Heart right ventricle (tissue), 16 donors: Measurements from ENCODE around the gene RANBP9. TPM values are rescaled to one million over a fixed set of nuclear protein-coding genes. Genes with fewer than 3 reads are reported as not detected.

Source experiments
- ATAC-seq, 8 donors: fragments of 200-7000 bp; cut with Tn5 transposase; one replicate each; pipeline ENCODE4 v1.9.1; 2020; ENCODE audit warnings: mild to moderate bottlenecking in 8 of 8, moderate library complexity in 8 of 8, moderate number of reproducible peaks in 1 of 8
- DNase-seq, 2 donors: peaks; one replicate each; pipeline ENCODE4 v3.0.0-alpha.2; 2020
- H3K27ac ChIP-seq, 10 donors: fragments of 200-600 bp; sonication (generic) in 2 of 10; one replicate each; pipeline versions ENCODE4 v1.5.0 to v1.8.0; 2020 to 2022; ENCODE audit warnings: mild to moderate bottlenecking in 3 of 10
- H3K27me3 ChIP-seq, 7 donors: fragments of 200-600 bp; one replicate each; pipeline ENCODE4 v1.8.0; 2021 to 2022; ENCODE audit warnings: mild to moderate bottlenecking in 2 of 7
- H3K36me3 ChIP-seq, 9 donors: fragments of 200-600 bp; sonication (generic) in 1 of 9; one replicate each; pipeline versions ENCODE4 v1.5.0 to v1.8.0; 2020 to 2022; ENCODE audit warnings: mild to moderate bottlenecking in 2 of 9
- H3K4me1 ChIP-seq, 9 donors: fragments of 200-600 bp; sonication (generic) in 1 of 9; one replicate each; pipeline versions ENCODE4 v1.5.0 to v1.8.0; 2020 to 2022; ENCODE audit warnings: mild to moderate bottlenecking in 4 of 9
- H3K4me3 ChIP-seq, 10 donors: fragments of 200-600 bp; sonication (generic) in 2 of 10; one replicate each; pipeline versions ENCODE4 v1.5.0 to v1.8.0; 2020 to 2022; ENCODE audit warnings: mild to moderate bottlenecking in 7 of 10, moderate library complexity in 2 of 10
- H3K9me3 ChIP-seq, 11 donors: fragments of 200-600 bp in 10 of 11; sonication (generic) in 2 of 11; one replicate each; pipeline versions ENCODE4 v1.5.0 to v1.8.0; 2013 to 2022; ENCODE audit warnings: mild to moderate bottlenecking in 2 of 11, control low read depth in 1 of 11, moderate library complexity in 1 of 11
- CTCF ChIP-seq, 9 donors: fragments of 200-600 bp; sonication (generic) in 2 of 9; IDR thresholded peaks; one replicate each; pipeline versions ENCODE4 v1.5.0 to v1.8.0; 2021 to 2022; ENCODE audit warnings: antibody characterized with exemption in 9 of 9, mild to moderate bottlenecking in 5 of 9, moderate library complexity in 1 of 9
- WGBS, 2 donors: extraction: QIAGEN DNeasy Blood & Tissue Kit; methylation state at CpG; one replicate each; pipeline ENCODE4 v1.1.7; 2013; ENCODE audit warnings: inconsistent platforms in 1 of 2; 5-methylcytosine and 5-hydroxymethylcytosine counted together
- intact Hi-C, 10 donors: fragments of 100-400 bp; cut with DNase I; formaldehyde crosslinking; loops; one replicate each; pipeline versions ENCODE4 v1.11.1 to v1.14.2; 2022
- polyA plus RNA-seq, 2 donors: library from polyadenylated mRNA; stranded (reverse); fragments of 200-250 nt; gene quantifications; one replicate each; pipeline ENCODE4 v1.2.3, GENCODE V29; 2013
- total RNA-seq, 10 donors: library from RNA; stranded (reverse); fragmentation: NEBNext Ultra II Directional in 3 of 10; extraction: Animal tissue kit (Norgen Biotek cat#: 25700) in 3 of 10; gene quantifications; one replicate each; pipeline versions ENCODE4 v1.2.1 to v1.2.4, GENCODE V29; 2021 to 2023
- donor health status: Arrhythmogenic right ventricular cardiomyopathy.
- donor health status: ischemic (EF 13 %, LVEDD 7.1; RV severe dilation, severe dysfunction).
- donor health status: healthy with polysubstance abuse.
- donor health status: DM: no; HTN: yes; CAD: no.
- donor health status: DM: no; HTN: no; CAD: no.
- donor health status: ischemic (EF 25% LVEDD 6.9; RV normal size, moderate dysfunction).
- donor health status: ischemic (EF 25% LVEDD 5.7; RV mildly dilated, moderate dysfunction).
- donor health status: healthy.
- donor health status: DM: yes; HTN: yes; CAD: no.
- donor health status: Ischemic cardiomyopathy.
- donor health status: ischemic (EF 35%, LVEDD 5.7; RV mildly dilated, moderate dysfunction).
- donor health status: nonischemic (EF 11% LVEDD 7.7; RV severe dilation, severe dysfunction).
- donor health status: DM: yes; HTN: yes; CAD: no.
- donor health status: PGD.
- donor health status: ischemic (EF 29% LVEDD 5.4; RV normal size, mild dysfunction).
- donor health status: nonischemic (EF 23%, LVEDD 6.1; RV moderate dilation, normal function).

Gene RANBP9
- total and polyA plus RNA-seq, 12 donors: 10.0 to 41.6 (median 33.8) TPM

- WGBS, 2 donors: 76 to 82% methylated on average over 1 of the region's 1 CpG
- no peak for ATAC-seq
- Histone ChIP-seq H3K9me3 (peaks cover 0 to 39% (median 9%) of the 10 kb centered on the region in 11 donors), H3K36me3 (no peaks in the 10 kb centered on the region), H3K27me3 (no peaks in the 10 kb centered on the region), H3K4me1 (peaks cover 0 to 59% (median 15%) of the 10 kb centered on the region in 9 donors), H3K27ac (no peak overlapping the region), H3K4me3 (no peak overlapping the region)
- DNase-seq: no peak
- no peak for TF ChIP-seq CTCF (IDR thresholded peaks at IDR 0.05)
- intact Hi-C loops: no loop called here
These were observed 38.3 kb downstream of the RANBP9 start for GRCh38 chr6:13673368-13673767.

GRCh38 chr6:13672904-13673303 lies 38.7 kb downstream of the RANBP9 start:
- no peaks in the 10 kb centered on the region for H3K36me3 ChIP-seq
- no peak overlapping the region for H3K4me3 ChIP-seq
- intact Hi-C loops: no loop called here
- DNase-seq: no peak
- H3K27ac ChIP-seq: no peak overlapping the region
- H3K9me3 ChIP-seq: peaks cover 0 to 39% (median 9%) of the 10 kb centered on the region in 11 donors
- no peak for ATAC-seq
- peaks cover 0 to 59% (median 14%) of the 10 kb centered on the region in 9 donors for H3K4me1 ChIP-seq
- H3K27me3 ChIP-seq: no peaks in the 10 kb centered on the region
- TF ChIP-seq CTCF (IDR thresholded peaks at IDR 0.05): no peak

- intact Hi-C loops: no loop called here
- Histone ChIP-seq H3K9me3 (peaks cover 0 to 26% (median 2%) of the 10 kb centered on the region in 11 donors), H3K4me1 (peaks cover 0 to 65% (median 18%) of the 10 kb centered on the region in 9 donors), H3K27me3 (no peaks in the 10 kb centered on the region), H3K27ac (no peak overlapping the region), H3K36me3 (no peaks in the 10 kb centered on the region), H3K4me3 (no peak overlapping the region)
- ATAC-seq (no peak), DNase-seq (no peak)
- 91 to 92% methylated on average over 1 of the region's 1 CpG for WGBS, 2 donors
- TF ChIP-seq CTCF (IDR thresholded peaks at IDR 0.05): no peak
These were observed 40.0 kb downstream of the RANBP9 start for GRCh38 chr6:13671548-13672127.

- H3K4me1 ChIP-seq: peaks cover 0 to 72% (median 16%) of the 10 kb centered on the region in 9 donors
- no peak overlapping the region for H3K4me3 ChIP-seq
- no peak for TF ChIP-seq CTCF (IDR thresholded peaks at IDR 0.05)
- no peaks in the 10 kb centered on the region for H3K36me3 ChIP-seq
- no peak for DNase-seq
- intact Hi-C loops: no loop called here
- WGBS, 2 donors: 94 to 96% methylated on average over 5 of the region's 5 CpGs
- H3K27ac ChIP-seq: no peak overlapping the region
- no peaks in the 10 kb centered on the region for H3K27me3 ChIP-seq
- ATAC-seq: no peak
- H3K9me3 ChIP-seq: peaks cover 0 to 17% (median 0%) of the 10 kb centered on the region in 11 donors
These were observed 42.2 kb downstream of the RANBP9 start for GRCh38 chr6:13669476-13669875.
